Choroid plexus epithelial cell (primary cell): ENCODE data around the gene IFT122.

Source experiments
- DNase-seq: peaks from one replicate; pipeline ENCODE4 v3.0.0-alpha.2; 2010; ENCODE audit warnings: low read depth
- H3K4me3 ChIP-seq: 2 replicates; pipeline ENCODE4 v1.5.1; 2011; ENCODE audit warnings: low read depth, mild to moderate bottlenecking, control low read depth, low read length, moderate library complexity
- CTCF ChIP-seq: conservative IDR thresholded peaks from 2 replicates; pipeline ENCODE4 v1.5.1; 2011; ENCODE audit warnings: low read depth, mild to moderate bottlenecking, control low read depth, inconsistent platforms, low read length, moderate library complexity

Gene IFT122

DNA sequence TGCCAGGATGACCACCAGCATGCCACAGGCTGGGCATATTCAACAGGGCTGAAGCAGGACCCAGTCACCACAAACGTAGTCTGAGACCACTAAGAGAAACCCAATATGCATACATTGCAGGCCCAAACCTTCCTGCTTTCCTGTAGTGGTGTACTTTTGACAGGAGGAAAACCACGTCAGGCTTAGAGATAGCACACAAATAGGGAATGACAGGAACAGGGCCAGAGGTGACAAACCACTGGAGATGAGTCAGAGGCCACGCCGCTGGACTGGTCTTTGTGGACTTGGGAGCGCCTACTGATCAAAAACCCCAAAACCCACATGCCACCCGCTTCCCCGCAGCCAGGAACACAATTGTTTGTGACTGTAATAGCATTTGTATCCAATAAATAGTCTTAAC lies 8.0 kb upstream of the IFT122 start:
- no peak overlapping the region for H3K4me3 ChIP-seq
- TF ChIP-seq CTCF, result no peak
- DNase-seq, result no peak

DNA sequence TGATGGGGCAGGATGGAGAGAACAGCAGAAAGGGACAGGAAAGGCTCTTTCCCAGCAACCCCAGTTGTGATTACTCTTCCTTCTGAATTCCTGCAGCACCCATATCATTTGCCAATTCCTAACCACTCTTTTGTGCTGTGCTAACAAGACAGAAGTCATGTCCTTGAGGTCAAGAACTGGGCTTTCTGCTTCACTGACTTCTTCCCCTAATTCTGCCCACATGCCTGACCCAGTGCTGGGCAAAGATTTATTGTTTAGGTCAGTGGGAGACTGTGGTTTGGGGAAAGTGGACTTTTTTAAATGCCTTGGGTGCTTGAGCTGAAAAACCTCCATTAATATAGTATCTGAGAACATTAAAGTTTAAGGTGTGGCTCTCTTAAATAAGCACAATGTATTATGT lies 7.4 kb upstream of the IFT122 start:
- no peak for DNase-seq
- no peak for TF ChIP-seq CTCF
- H3K4me3 ChIP-seq, result no peak overlapping the region

DNA sequence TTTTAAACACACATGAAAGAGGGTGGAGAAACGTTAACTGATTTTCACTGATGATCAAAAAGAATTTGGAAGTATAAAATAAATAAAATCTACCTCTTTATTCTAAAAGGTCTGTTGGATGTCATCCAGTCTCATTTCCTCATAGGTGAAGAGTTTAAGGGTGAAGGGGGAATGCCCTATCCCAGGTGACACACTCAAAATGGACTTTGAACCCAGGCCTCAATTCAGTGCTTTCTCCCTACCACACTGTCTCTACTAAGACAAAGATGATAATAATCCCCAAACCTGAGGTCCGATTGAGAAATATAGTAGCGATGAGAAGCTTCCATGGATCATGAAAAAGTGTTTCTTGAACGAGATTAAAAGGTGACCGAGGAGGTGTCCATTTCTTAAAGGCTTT lies 6.5 kb upstream of the IFT122 start:
- no peak for DNase-seq
- no peak for TF ChIP-seq CTCF
- H3K4me3 ChIP-seq, result no peak overlapping the region

GRCh38 chr3:129434140-129434539 lies 5.9 kb upstream of the IFT122 start:
- H3K4me3 ChIP-seq, result no peak overlapping the region
- no peak for DNase-seq
- TF ChIP-seq CTCF, result no peak

DNA sequence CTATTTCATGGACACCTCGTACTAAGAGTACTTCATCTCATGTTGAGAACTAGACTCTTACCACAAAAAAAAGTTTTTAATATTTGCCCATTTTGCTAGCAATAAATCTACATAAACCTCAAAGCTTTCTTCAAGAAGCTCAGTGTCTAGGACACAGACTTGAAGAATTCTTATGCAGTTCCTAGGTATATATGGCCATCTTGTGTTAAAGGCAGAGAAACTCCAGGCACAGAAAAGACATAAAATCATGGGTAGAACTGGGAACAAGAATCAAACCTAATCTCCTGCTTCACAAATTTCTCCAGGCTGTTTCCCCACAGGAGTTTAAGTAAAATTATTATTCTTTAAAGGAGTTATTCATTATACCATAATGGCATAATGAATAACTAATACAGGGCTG lies 4.7 kb upstream of the IFT122 start:
- peak; percentile 34 for DNase-seq
- no peak overlapping the region for H3K4me3 ChIP-seq
- no peak for TF ChIP-seq CTCF

- TF ChIP-seq CTCF, result no peak
- DNase-seq, result peak; percentile 42
- H3K4me3 ChIP-seq, result peak overlapping the region; percentile 70
Observed at GRCh38 chr3:129439226-129439816, 703 bp upstream of the IFT122 start.

- H3K4me3 ChIP-seq, result peak overlapping the region; percentile 70
- TF ChIP-seq CTCF, result no peak
- peak; percentile 75 for DNase-seq
Observed at GRCh38 chr3:129440618-129441190, 680 bp downstream of the IFT122 start.
